Measurements from ENCODE around the gene DNAJC28.
A peak's percentile ranks its signal among the peaks of the same experiment; 100 is the strongest.
"Not testable (repeated sequence)": the region's sequence is repeated elsewhere in the genome, so short reads cannot be mapped to it uniquely, and the experiment has no call there.

The DNAJC28 gene

DNA sequence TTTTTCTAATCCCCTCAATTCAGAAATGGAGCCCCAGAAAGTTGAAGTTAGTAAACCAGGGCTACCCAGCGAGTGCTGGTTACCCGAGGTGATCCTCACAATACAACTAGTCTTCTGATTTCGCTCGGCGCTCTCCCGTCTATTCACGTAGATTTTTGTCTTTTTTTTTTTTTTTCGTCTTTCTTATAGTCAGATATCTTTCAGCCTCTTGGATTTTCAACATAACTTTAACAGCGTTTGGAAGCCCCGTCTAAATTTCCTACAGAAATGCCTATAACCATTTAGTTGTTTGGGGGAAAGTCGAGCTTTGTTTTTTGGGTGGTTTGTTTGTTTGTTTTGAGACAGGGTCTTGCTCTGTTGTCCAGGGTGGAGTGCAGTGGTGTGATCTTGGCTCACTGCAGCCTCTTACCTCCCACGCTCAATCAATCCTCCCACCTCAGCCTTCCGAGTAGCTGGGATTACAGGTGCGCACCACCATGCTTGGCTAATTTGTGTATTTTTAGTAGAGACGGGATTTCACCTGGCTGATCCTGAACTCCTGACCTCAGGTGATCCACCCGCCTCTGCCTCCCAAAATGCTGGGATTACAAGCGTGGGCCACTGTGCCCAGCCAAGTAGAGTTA, 10.9 kb downstream of the DNAJC28 start:
- DNase-seq = no peak

DNA sequence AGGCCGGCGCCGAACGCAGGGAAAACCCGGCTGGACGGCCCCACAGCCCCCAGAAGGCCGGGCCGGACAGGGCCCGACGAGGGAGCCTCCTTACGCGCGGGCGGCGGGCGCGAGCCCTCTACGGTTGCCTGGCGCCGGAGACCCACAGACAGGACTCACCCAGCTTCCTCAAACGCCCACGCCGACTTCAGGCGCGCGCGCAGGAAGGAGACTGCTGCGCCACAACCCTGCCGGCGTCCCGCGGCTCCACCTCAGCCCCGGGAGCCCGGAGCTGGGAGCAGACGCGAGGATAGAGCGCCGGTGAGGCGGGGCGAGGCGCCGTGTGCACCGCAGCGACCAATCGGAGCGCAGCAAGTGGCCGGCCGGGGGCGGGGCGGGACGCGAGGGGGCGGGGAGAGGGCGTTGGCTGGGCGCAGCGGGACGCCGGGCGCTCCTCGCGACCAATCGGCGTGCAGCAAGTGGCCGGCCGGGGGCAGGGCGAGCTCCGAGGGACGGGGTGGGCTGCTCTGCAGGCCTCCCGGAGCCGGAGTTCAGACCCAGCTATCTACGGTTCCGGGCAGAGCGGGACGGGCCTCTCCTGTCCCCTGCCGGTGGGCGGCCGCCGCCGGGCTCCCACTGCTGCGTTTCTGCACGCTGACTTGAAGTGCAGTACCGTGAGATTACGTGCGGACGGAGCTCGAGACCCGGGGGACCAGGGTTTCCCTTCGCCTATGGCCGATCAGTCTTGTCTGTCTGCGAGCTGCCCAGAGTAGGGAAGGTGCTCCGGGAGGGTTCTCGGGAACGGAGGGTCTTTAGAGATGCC, 11.6 kb downstream of the DNAJC28 start, which contains the start of gene TMEM50B:
TMEM50B (minus strand) TSS at position 296 of the 802 bp plus-strand sequence. CDS start 11,089 bp downstream, outside the sequence.
- peak; percentile 95 to 97 for DNase-seq

DNA sequence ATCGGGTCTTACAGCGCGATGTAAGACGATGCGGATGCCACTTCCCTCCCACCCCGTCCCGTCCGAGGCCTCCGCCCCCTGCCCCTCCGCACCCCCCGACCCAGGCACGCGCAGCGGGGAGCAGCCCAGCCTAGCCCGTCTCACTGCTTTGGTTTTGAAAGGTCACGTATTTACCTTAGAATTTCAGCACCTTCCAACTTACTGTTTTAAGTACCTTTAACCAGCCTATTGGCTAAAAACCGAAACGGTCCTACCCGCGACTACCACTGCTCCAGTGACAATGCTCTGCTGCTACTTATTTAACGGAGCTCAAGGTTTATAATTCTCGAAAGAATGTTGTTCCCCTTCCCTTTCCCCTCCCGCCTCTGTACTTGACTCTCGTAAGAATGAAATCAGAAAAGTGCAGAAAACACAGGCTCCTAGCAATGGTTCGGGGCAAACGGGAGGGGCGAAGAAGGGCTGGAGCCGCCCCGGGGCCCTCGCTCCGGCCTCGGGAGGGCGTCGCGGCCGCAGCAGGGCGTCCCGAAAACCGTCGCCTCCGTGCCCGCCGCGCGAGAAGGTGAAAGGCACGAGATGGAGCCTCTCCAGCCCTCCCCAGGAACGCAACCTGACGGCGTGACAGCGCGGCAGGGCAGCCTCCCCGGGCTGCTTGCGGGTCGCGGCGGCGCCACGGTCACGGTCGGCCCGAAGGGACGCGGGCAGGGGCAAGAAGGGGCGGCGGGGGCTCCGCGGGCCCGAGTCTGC, 12.4 kb downstream of the DNAJC28 start:
- peak; percentile 41 to 49 for DNase-seq

DNA sequence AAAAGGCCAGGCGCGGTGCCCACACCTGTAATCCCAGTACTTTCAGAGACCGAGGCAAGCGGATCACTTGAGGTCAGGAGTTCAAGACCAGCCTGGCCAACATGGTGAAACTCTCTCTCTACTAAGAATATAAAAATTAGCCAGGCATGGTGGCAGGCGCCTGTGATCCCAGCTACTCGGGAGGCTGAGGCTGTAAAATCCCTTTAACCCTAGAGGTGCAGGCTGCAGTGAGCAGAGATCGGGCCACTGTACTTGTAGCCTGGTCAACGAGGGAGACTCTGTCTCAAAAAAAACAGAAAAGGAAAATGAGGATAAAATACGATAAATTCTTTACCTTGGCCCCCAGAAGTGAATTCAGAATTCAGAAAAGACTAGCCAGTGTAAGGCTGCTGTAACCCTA, 13.3 kb downstream of the DNAJC28 start:
- DNase-seq = no peak

DNA sequence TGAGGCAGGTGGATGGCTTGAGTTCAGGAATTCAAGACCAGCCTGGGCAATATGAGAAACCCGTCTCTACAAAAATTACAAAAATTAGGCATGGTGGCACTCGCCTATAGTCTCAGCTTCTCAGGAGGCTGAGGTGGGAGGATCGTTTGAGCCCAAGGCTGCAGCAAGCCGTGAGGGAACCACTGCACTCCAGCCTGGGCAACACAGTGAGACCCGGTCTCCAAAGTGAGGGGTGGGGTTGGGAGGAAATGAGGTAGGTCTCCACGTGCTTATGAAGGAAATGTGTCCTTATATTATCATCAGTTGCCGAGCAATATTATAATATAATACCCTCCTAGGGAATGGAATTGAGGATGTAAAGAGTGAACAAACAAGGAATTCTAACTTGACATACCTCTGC, 14.4 kb downstream of the DNAJC28 start:
- DNase-seq = no peak

DNA sequence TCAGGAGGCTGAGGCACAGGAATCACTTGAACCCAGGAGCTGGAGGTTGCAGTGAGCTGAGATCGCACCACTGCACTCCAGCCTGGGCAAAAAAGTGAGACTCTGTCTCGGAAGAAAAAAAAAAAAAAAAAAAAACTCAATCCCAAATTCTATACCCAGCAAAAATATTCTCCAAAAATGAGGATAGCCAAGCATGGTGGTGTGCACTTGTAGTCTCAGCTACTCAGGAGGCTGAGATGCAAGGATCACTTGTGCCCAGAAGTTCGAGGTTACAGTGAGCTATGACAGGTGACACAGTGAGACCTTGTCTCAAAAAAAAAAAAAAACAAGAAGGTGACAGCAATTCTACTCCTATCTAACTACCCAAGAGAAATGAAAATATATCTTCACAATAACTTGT, 18.2 kb downstream of the DNAJC28 start:
- DNase-seq = no peak

DNA sequence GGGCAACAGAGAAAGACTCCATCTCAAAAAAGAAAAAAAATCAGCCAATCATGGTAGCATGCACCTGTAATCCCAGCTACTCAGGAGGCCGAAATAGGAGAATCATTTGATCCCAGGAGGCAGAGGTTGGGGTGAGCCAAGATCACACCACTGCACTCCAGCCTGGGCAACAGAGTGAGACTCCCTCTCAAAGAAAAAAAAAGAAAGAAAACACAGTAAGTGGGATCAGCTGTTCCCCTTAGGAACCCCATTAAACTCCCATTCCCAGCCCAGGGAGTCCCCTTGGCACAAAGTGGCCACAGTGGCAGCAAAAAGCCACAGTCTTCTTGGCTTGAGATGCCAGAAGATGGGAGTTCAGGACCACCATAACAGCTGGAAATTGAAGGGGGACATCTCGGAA, 20.8 kb downstream of the DNAJC28 start:
- no peak for DNase-seq

DNA sequence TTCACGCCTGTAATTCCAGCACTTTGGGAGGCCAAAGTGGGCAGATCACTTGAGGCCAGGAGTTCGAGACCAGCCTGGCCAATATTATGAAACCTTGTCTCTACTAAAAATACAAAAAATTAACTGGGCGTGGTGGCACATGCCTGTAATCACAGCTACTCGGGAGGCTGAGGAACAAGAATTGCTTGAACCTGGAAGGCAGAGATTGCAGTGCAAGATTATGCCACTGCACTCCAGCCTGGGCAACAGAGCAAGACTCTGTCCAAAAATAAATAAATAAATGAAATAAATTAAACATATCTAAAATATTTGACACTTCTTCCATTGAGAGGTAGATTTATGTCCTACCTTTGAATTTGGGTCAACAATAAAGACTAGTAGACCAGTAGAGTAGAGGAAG, 22.3 kb downstream of the DNAJC28 start:
- not testable (repeated sequence) for DNase-seq

DNA sequence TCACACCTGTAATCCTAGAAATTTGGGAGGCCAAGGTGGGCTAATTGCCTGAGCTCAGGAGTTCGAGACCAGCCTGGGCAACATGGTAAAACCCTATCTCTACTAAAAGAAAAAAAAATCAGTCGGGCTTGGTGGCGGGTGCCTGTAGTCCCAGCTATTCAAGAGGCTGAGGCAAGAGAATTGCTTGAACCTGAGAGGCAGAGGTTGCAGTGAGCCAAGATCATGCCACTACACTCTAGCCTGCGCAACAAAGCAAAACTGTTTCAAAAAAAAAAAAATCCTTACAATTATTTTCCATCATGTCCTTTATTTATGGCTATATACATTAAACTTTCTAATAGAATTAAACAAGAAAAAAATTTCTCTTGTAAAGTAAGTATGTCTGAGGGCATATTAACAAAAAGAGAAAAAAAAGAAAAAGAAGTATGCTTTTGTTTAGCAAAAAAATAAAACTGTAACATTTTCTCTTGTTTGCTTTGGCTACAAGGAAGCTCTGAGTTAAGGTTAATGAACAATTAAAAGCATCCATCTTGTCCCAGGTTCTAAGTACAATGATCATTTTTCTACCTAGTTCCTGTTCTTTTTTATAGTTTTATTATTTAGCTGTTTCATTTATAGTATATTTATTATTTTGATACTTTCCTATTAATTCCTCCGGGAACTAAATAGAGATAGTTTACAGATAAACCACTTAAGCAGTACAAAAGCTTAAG, 29.8 kb downstream of the DNAJC28 start:
- no peak for DNase-seq

DNA sequence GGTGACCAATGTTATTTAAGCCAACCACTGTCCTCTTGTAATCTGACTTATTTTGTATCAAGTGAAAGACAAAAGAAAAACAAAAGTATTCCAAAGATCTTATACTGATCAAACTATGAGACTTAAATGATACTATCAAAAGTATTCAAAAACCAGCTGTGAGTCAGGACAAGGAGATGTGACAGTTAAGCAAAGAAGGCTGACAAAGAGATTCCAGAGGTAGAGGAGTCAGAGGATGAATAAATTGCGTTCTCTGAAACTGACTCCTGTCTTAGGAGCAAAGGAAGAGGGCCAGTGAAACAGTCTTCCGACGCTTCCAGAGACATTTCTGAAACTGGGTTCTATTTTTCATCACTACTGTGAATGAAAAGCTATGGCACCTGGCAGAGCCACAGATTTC, 32.7 kb downstream of the DNAJC28 start:
- DNase-seq = no peak

DNA sequence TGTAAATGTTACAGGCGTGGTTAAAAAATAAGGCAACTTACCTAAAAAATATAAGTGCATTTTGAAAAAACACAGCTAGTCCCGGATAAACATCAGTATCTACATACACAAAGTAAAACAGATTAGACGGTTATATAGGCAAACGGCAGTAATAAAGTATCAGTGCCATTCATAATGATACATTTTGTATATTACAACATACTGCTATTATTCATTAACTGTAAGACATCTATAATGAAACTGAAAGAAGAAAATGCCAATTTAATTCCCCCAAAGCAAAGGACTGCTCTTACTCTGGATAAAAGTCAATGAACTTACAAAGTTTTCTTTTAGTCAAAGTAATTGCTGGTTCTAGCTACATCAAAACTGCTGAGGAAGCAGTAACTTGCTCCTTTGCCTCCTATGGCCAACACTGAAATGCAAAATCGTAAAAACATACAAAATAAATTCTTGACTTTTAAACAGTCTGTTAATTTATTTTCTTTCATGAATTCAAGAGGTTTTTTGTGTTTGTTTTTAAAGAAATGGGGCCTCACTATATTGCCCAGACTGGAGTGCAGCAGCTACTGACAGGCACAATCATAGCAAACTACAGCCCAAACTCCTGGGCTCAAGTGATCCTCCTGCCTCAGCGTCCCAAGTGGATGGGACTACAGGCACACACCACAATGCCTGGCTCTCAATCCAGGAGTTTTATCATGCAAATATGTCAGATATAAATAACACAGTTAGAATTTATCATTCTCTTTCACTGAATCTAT, 35.6 kb downstream of the DNAJC28 start:
- no peak for DNase-seq

DNA sequence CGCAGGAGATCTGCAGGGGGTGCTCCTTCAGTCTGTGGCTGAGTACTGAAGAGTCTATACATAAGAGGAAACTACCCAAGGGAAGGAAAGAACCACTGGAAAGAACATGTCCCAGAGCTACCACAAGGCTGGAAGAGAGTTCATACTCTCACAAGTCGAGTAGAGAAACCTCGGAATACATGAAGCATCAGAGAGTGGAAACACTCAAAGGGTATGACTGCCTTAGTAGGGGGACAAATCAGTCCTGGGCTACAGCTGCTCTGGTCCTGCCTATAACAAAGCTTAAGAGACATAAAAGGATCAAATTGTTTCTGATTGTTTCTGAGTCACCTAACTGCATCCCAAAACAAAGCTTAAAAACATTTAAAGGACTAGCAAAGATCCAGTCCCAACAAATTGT, 39.2 kb downstream of the DNAJC28 start:
- no peak for DNase-seq

DNA sequence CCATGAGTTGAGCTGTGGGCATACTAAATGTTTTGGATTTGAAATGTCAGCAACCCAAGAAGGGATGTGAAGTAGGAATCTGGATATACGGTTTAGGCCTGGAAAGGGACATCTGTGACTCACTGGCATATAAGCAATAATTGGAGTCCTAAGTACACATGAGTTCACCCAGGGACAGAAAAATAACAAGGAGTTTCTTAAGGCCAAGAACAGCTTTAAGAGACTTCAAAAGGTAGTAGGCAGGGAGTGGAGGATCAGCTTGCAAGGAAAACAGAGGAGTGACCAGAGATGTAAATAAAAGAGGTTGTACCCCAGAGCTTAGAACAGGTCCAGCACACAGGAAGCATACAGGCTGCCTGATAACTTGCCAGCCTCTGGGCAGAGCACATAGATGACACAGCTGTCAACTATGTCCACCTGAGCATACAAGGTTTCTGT, 39.9 kb downstream of the DNAJC28 start:
- no peak for DNase-seq

DNA sequence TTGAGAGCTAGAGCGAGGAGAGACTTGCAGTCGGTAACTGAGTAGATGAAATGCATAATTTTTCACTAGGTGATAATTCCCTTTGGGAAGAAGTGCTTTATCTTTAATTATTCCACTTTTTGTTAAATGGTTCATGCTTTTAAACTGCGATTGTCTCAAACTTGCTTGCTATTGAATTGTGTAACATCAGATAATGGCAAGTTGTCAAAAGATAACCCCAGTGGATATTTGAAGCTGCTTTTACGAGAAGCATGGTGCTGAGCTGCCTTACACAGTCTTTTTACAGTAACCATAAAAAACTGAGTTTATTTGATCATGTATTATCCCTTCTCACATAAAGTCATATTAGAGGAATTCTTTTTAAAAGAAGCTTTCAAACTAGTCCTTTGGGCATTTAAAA, 41.9 kb downstream of the DNAJC28 start:
- DNase-seq = no peak

DNA sequence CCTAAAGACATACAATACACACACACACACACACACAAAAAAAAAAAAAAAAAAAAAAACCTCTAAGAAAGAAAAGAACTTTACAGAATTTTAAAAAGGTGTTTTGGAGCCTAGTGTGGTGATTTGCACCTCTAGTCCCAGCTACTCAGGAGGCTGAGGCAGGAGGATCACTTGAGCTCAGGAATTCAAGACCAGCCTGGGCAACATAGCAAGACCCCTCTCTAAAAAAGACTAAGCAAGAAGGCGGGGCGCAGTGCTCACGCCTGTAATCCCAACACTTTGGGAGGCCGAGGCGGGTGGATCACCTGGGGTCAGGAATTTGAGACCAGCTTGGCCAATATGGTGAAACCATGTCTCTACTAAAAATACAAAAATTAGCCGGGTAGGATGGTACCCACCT, 44.9 kb downstream of the DNAJC28 start:
- DNase-seq = not testable (repeated sequence)

DNA sequence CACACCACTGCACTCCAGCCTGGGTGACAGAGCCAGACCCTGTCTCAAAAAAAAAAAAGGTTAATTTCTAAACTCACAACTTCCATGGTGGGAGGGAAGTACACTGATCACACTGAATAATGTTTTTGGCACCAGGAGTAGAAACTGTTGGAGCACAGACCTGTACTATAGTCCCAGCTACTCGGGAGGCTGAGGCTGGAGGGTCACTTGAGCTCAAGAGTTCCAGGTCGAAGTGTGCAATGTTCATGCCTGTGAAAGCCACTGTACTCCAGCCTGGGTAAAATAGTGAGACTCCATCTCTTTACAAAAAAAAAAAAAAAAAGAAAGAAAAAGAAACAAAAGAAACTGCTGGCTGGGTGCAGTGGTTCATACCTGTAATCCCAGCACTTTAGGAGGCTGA, 47.0 kb downstream of the DNAJC28 start:
- DNase-seq = no peak

DNA sequence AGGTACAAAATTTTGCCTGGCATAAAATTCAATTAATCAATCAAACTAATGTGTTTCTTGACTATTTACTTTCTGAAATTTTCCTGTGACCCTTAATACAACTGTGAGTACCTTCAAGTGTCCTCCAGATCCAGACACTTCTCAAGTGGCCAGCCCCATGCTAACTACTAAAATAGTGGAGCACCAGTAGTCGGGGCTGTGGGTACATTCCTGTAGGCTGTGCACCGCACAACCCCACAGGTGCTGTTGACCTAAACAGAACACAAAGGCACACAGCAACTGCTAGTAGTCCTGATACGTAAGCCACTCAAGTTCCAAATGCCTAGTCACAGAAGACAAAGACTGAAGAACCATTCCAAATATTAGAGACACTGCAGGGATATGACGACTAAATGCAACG, 48.3 kb downstream of the DNAJC28 start:
- no peak for DNase-seq

DNA sequence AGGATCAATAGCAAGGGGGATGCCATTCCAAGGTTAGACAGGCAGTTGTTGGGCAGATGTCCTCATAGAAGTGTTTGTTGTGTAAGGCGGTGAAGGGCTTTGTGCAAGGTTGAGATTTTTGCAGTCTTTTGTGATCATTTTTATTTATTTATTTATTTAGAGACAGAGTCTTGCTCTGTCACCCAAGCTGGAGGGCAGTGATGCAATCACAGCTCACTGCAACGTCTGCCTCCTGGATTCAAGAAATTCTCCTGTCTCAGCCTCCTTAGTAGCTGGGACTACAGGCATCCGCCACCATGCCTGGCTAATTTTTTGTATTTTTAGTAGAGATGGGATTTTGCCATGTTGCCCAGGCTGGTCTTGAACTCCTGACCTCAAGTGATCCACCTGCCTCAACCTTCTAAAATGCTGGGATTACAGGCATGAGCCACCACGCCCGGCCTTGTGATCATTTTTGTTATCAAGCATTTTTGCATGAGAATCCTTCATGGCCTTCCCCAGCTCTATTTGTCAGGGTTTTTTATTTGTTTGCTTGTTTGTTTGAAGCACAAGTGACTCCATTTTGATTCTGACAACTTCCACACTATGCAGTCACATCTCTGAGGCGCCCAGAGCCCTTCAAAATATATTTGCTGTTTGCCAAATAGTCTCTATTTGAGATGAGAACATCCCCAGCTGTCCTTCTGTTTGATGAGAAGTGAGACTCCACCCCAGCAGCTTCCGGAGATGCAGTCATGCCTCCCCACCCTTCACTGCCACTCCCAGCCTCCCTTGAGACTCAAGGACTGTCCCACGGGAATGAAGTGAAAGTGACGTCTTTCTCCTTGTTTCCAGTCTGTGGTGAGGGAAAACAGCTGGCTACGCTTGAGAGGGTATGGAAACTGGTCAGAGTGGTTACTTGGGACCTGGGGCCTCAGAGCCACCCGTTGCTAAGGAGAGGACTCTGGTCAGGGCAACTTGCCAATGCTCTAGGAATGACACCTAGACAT, 49.7 kb downstream of the DNAJC28 start:
- DNase-seq = no peak
